ENCODE results near the gene EMC7. TPM values are rescaled to one million over a fixed set of nuclear protein-coding genes. Genes with fewer than 3 reads are reported as not detected.

Gene EMC7
- total and polyA plus RNA-seq, 4 donors: 26.7 to 58.3 (median 37.6) TPM

DNA sequence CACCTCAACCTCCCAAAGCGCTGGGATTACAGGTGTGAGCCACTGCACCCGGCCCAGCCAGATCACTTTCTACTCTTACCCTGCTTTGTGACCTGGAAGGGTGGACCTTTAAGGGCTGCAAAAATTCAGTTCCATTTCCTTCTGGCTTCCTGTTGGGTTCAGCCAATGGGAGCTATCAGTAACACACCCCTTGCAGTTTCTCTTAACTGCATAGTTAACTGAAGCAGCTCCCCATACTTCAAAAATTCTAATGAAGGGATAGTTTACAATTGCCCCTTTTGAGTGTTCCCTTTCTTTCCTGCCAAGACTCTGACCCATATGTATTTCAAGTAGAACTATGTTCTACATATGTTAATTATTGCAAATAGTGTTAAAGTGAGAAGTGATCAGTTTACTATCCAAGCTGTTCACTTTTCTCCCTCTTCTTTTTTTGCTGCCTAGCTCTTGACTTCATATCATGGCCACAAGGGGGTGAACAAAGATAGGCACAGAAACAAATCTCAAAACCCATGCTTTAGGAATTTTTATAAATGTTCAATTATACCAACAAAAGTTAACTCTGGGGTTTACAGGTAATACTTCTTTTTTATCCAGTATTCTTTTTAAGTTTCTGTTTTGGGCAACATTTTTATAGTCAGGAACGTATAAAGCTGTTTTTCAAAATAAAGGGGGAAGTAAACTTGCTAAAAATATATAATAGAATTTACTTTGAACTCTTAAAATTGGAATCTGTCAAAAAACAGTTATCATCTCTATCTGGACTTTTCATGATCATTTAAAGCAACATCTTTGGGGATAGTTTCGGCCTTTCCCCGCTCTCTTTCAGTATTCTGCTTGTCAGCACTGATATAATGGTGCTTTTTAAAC, 8.4 kb upstream of the EMC7 start:
- peaks cover 0 to 10% (median 9%) of the 10 kb centered on the region in 4 donors for H3K4me1 ChIP-seq (ENCODE audit: control insufficient read depth in 4 of 4, insufficient read depth in 4 of 4, low read length in 3 of 4)
- H3K4me3 ChIP-seq (ENCODE audit: low read depth in 1 of 3, low read length in 3 of 3): no peak overlapping the region
- no peak overlapping the region for H3K27ac ChIP-seq (ENCODE audit: low read depth in 1 of 2, low read length in 2 of 2)
- no peak for TF ChIP-seq JUND (IDR thresholded peaks at IDR 0.05)
- TF ChIP-seq, protein P1, sequence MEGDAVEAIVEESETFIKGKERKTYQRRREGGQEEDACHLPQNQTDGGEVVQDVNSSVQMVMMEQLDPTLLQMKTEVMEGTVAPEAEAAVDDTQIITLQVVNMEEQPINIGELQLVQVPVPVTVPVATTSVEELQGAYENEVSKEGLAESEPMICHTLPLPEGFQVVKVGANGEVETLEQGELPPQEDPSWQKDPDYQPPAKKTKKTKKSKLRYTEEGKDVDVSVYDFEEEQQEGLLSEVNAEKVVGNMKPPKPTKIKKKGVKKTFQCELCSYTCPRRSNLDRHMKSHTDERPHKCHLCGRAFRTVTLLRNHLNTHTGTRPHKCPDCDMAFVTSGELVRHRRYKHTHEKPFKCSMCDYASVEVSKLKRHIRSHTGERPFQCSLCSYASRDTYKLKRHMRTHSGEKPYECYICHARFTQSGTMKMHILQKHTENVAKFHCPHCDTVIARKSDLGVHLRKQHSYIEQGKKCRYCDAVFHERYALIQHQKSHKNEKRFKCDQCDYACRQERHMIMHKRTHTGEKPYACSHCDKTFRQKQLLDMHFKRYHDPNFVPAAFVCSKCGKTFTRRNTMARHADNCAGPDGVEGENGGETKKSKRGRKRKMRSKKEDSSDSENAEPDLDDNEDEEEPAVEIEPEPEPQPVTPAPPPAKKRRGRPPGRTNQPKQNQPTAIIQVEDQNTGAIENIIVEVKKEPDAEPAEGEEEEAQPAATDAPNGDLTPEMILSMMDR (IDR thresholded peaks at IDR 0.05; ENCODE audit: low read depth, low read length, missing input control): peak; percentile 62
- TF ChIP-seq GABPA (IDR thresholded peaks at IDR 0.05 in 1 of 2, conservative IDR thresholded peaks at IDR 0.05 in 1 of 2): peak in 1 of 2 donors; percentile 26
- peak; percentile 86 to 87 for TF ChIP-seq RAD21 (IDR thresholded peaks at IDR 0.05)
- no peak for TF ChIP-seq YY1 (IDR thresholded peaks at IDR 0.05)
- no peaks in the 10 kb centered on the region for H3K9me3 ChIP-seq (ENCODE audit: control insufficient read depth in 4 of 4, low read length in 3 of 4)
- no peak for DNase-seq (ENCODE audit: low spot score)
- WGBS: 70% methylated on average over 5 of the region's 5 CpGs
- no peak overlapping the region for H3K9ac ChIP-seq (ENCODE audit: low read depth in 1 of 2, low read length in 2 of 2)
- H3K36me3 ChIP-seq (ENCODE audit: control insufficient read depth in 4 of 4, insufficient read depth in 3 of 4, low read depth in 1 of 4, low read length in 3 of 4): no peaks in the 10 kb centered on the region
- no peaks in the 10 kb centered on the region for H3K27me3 ChIP-seq (ENCODE audit: control insufficient read depth in 4 of 4, insufficient read depth in 4 of 4, low read length in 3 of 4)

DNA sequence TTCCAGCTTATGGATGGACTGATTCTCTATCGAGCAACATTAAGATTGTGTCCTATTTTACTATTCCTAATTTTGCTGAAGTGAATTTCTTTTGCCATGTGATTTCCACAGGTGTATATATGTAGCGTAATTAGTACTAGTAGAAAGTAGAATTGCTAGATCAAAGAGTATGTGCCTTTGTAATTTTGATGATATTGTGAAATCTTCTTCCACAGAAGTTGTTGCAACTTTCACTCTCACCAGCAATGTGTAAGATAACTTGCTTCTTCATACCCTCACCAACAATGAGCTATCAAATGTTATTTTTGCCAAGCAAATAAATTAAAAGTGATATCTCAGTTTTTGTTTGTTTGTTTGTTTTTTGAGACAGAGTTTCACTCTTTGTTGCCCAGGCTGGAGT, 5.7 kb upstream of the EMC7 start:
- Histone ChIP-seq H3K4me3 (ENCODE audit: low read depth in 1 of 3, low read length in 3 of 3) (no peak overlapping the region), H3K4me1 (ENCODE audit: control insufficient read depth in 4 of 4, insufficient read depth in 4 of 4, low read length in 3 of 4) (peaks cover 0 to 9% (median 0%) of the 10 kb centered on the region in 4 donors), H3K9ac (ENCODE audit: low read depth in 1 of 2, low read length in 2 of 2) (no peak overlapping the region), H3K27me3 (ENCODE audit: control insufficient read depth in 4 of 4, insufficient read depth in 4 of 4, low read length in 3 of 4) (no peaks in the 10 kb centered on the region), H3K36me3 (ENCODE audit: control insufficient read depth in 4 of 4, insufficient read depth in 3 of 4, low read depth in 1 of 4, low read length in 3 of 4) (no peaks in the 10 kb centered on the region), H3K9me3 (ENCODE audit: control insufficient read depth in 4 of 4, low read length in 3 of 4) (no peaks in the 10 kb centered on the region), H3K27ac (ENCODE audit: low read depth in 1 of 2, low read length in 2 of 2) (no peak overlapping the region)
- DNase-seq (ENCODE audit: low spot score): no peak
- 87% methylated on average over 2 of the region's 2 CpGs for WGBS
- TF ChIP-seq RXRA (IDR thresholded peaks at IDR 0.05) (no peak), EGR1 (IDR thresholded peaks at IDR 0.05; ENCODE audit: low read depth in 2 of 2) (no peak), TAF1 (conservative IDR thresholded peaks at IDR 0.05) (no peak), HNF4G (IDR thresholded peaks at IDR 0.05) (no peak), HNF4A (conservative IDR thresholded peaks at IDR 0.05) (no peak), SP1 (IDR thresholded peaks at IDR 0.05) (no peak)
- TF ChIP-seq, protein P2, sequence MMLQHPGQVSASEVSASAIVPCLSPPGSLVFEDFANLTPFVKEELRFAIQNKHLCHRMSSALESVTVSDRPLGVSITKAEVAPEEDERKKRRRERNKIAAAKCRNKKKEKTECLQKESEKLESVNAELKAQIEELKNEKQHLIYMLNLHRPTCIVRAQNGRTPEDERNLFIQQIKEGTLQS (IDR thresholded peaks at IDR 0.05): no peak
- TF ChIP-seq, protein P3, sequence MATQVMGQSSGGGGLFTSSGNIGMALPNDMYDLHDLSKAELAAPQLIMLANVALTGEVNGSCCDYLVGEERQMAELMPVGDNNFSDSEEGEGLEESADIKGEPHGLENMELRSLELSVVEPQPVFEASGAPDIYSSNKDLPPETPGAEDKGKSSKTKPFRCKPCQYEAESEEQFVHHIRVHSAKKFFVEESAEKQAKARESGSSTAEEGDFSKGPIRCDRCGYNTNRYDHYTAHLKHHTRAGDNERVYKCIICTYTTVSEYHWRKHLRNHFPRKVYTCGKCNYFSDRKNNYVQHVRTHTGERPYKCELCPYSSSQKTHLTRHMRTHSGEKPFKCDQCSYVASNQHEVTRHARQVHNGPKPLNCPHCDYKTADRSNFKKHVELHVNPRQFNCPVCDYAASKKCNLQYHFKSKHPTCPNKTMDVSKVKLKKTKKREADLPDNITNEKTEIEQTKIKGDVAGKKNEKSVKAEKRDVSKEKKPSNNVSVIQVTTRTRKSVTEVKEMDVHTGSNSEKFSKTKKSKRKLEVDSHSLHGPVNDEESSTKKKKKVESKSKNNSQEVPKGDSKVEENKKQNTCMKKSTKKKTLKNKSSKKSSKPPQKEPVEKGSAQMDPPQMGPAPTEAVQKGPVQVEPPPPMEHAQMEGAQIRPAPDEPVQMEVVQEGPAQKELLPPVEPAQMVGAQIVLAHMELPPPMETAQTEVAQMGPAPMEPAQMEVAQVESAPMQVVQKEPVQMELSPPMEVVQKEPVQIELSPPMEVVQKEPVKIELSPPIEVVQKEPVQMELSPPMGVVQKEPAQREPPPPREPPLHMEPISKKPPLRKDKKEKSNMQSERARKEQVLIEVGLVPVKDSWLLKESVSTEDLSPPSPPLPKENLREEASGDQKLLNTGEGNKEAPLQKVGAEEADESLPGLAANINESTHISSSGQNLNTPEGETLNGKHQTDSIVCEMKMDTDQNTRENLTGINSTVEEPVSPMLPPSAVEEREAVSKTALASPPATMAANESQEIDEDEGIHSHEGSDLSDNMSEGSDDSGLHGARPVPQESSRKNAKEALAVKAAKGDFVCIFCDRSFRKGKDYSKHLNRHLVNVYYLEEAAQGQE (IDR thresholded peaks at IDR 0.05): no peak
- TF ChIP-seq, protein P4, sequence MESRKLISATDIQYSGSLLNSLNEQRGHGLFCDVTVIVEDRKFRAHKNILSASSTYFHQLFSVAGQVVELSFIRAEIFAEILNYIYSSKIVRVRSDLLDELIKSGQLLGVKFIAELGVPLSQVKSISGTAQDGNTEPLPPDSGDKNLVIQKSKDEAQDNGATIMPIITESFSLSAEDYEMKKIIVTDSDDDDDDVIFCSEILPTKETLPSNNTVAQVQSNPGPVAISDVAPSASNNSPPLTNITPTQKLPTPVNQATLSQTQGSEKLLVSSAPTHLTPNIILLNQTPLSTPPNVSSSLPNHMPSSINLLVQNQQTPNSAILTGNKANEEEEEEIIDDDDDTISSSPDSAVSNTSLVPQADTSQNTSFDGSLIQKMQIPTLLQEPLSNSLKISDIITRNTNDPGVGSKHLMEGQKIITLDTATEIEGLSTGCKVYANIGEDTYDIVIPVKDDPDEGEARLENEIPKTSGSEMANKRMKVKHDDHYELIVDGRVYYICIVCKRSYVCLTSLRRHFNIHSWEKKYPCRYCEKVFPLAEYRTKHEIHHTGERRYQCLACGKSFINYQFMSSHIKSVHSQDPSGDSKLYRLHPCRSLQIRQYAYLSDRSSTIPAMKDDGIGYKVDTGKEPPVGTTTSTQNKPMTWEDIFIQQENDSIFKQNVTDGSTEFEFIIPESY (IDR thresholded peaks at IDR 0.05): no peak
